ENCODE measurements around the gene SMG5. TPM values are rescaled to one million over a fixed set of nuclear protein-coding genes. Genes with fewer than 3 reads are reported as not detected.

The SMG5 gene
- total RNA-seq, 2 donors from 2014 or later: 59.0 to 79.2 TPM

DNA sequence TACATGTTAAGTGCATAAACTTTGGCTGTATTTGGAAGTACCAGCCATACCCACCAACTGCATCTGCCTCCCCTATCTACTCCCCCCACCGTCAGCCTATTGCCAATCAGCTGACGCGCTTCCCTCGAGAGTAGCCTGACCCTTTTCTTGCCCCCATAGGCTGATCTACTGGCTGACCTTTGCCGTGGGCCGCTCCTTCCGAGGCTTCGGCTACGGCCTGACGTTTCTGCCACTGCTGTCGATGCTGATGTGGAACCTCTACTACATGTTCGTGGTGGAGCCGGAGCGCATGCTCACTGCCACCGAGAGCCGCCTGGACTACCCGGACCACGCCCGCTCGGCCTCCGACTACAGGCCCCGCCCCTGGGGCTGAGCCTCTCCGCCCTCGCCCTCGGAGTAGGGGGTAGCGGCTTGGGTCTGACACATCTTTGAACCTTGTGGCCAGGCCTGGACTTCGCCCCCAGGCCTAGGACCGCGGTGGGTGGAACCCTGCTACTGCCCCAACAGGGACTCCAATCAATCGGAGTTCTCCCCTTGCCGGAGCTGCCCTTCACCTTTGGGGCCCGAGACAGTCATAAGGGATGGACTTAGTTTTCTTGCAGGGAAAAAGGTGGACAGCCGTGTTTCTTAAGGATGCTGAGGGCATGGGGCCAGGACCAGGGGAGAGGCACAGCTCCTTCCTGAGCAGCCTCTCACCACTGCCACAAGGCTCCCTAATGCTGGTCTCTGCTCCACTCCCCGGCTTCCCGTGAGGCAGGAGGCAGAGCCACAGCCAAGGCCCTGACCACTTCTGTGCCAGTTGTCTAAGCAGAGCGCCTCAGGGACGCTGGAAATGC is 8.8 kb upstream of the SMG5 start:
- DNase-seq (no peak), ATAC-seq (peak; percentile 43)
- Mint-ChIP-seq H3K36me3 (ENCODE audit: low read depth) (no peaks in the 10 kb centered on the region), H3K27ac (peak overlapping the region; percentile 62), H3K4me3 (peak overlapping the region; percentile 21), H3K27me3 (no peaks in the 10 kb centered on the region), H3K4me1 (peaks cover 10% of the 10 kb centered on the region)
- H3K9me3 ChIP-seq (ENCODE audit: control insufficient read depth, low read length, poor library complexity, severe bottlenecking): no peaks in the 10 kb centered on the region

- DNase-seq (no peak), ATAC-seq (no peak)
- no peaks in the 10 kb centered on the region for H3K9me3 ChIP-seq (ENCODE audit: control insufficient read depth, low read length, poor library complexity, severe bottlenecking)
- H3K27me3 Mint-ChIP-seq: no peaks in the 10 kb centered on the region
- H3K4me1 Mint-ChIP-seq: peaks cover 4% of the 10 kb centered on the region
- no peak overlapping the region for H3K4me3 Mint-ChIP-seq
- no peak overlapping the region for H3K27ac Mint-ChIP-seq
- H3K36me3 Mint-ChIP-seq (ENCODE audit: low read depth): no peaks in the 10 kb centered on the region
Observed at GRCh38 chr1:156289857-156290256, 7.2 kb upstream of the SMG5 start.

- Mint-ChIP-seq H3K4me1 (peaks cover 25% of the 10 kb centered on the region), H3K4me3 (no peak overlapping the region), H3K27me3 (no peaks in the 10 kb centered on the region), H3K27ac (no peak overlapping the region), H3K36me3 (ENCODE audit: low read depth) (no peaks in the 10 kb centered on the region)
- DNase-seq (no peak), ATAC-seq (no peak)
- no peaks in the 10 kb centered on the region for H3K9me3 ChIP-seq (ENCODE audit: control insufficient read depth, low read length, poor library complexity, severe bottlenecking)
Observed at GRCh38 chr1:156286061-156286460, 3.4 kb upstream of the SMG5 start.

DNA sequence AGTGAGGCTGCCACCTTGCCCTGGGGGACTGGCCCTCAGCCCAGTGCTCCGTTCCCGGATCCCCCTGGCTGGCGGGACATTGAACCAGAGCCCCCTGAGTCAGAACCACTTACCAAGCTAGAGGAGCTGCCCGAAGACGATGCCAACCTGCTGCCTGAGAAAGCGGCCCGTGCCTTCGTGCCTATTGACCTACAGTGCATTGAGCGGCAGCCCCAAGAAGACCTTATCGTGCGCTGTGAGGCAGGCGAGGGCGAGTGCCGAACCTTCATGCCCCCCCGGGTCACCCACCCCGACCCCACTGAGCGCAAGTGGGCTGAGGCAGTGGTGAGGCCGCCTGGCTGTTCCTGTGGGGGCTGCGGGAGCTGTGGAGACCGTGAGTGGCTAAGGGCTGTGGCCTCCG is 2.8 kb upstream of the SMG5 start:
- Mint-ChIP-seq H3K27me3 (no peaks in the 10 kb centered on the region), H3K4me1 (peaks cover 29% of the 10 kb centered on the region), H3K36me3 (ENCODE audit: low read depth) (no peaks in the 10 kb centered on the region), H3K27ac (no peak overlapping the region), H3K4me3 (no peak overlapping the region)
- no peak for DNase-seq
- no peak for ATAC-seq
- no peaks in the 10 kb centered on the region for H3K9me3 ChIP-seq (ENCODE audit: control insufficient read depth, low read length, poor library complexity, severe bottlenecking)

DNA sequence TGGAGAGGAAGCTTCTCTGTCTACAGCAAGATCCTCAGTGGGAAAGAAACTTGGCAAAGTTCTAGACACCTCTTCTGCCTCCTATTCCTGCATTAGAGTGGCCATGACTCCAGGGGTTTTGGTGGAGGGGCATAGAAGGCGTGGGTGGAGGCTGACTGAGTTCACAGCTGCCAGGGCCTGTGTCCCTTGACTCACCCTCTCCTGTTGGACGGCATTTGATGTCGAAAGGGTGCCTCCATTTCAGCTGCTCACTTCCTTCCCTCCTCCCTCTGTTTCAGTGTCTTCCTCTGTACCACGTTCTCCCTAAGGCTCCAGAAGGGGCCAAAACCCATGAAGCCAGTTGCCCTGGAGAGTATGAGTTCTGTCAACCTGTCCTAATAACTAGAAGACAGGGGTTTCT is 2.1 kb upstream of the SMG5 start:
- Mint-ChIP-seq H3K4me1 (peaks cover 33% of the 10 kb centered on the region), H3K4me3 (no peak overlapping the region)
- ATAC-seq: no peak

GRCh38 chr1:156284112-156284511 is 1.5 kb upstream of the SMG5 start, which contains the start of gene TMEM79:
Gene TMEM79 (plus strand): TSS chr1:156284325. CDS start chr1:156285227, 902 bp downstream.
- H3K9me3 ChIP-seq (ENCODE audit: control insufficient read depth, low read length, poor library complexity, severe bottlenecking): no peaks in the 10 kb centered on the region
- H3K4me1 Mint-ChIP-seq: peaks cover 33% of the 10 kb centered on the region
- H3K27me3 Mint-ChIP-seq: no peaks in the 10 kb centered on the region
- no peaks in the 10 kb centered on the region for H3K36me3 Mint-ChIP-seq (ENCODE audit: low read depth)
- ATAC-seq: no peak
- no peak for DNase-seq
- H3K27ac Mint-ChIP-seq: peak within 1 kb of the TSS; percentile 96
- H3K4me3 Mint-ChIP-seq: peak within 1 kb of the TSS; percentile 98

More for the DNA sequence above, 2.1 kb upstream of the SMG5 start:
- Mint-ChIP-seq H3K36me3 (ENCODE audit: low read depth) (no peaks in the 10 kb centered on the region), H3K27ac (peak overlapping the region; percentile 96), H3K27me3 (no peaks in the 10 kb centered on the region)
- no peaks in the 10 kb centered on the region for H3K9me3 ChIP-seq (ENCODE audit: control insufficient read depth, low read length, poor library complexity, severe bottlenecking)
- DNase-seq: no peak

DNA sequence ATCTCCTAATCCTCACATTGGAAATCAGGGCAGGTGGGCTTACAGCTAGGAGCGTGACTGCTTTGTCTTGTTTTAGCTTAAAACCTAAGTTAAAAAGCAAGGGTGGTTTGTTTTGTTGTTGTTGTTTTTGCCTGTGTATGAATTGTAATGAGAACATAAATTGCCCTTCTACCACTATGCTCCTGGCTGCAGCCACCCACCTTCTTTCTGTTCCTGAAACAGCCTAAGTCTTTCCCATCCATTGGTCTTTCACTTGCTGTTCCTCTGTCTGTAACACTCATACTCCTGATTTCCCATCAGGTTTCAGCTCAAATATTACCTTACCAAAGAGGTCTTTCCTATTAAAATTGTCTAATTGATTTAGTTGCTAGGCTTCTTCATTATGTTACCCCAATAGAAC is 896 bp upstream of the SMG5 start:
- Mint-ChIP-seq H3K27me3 (no peaks in the 10 kb centered on the region), H3K36me3 (ENCODE audit: low read depth) (no peaks in the 10 kb centered on the region), H3K4me3 (peak overlapping the region; percentile 98), H3K27ac (peak overlapping the region; percentile 96), H3K4me1 (peaks cover 33% of the 10 kb centered on the region)
- no peak for DNase-seq
- no peak for ATAC-seq
- H3K9me3 ChIP-seq (ENCODE audit: control insufficient read depth, low read length, poor library complexity, severe bottlenecking): no peaks in the 10 kb centered on the region

DNA sequence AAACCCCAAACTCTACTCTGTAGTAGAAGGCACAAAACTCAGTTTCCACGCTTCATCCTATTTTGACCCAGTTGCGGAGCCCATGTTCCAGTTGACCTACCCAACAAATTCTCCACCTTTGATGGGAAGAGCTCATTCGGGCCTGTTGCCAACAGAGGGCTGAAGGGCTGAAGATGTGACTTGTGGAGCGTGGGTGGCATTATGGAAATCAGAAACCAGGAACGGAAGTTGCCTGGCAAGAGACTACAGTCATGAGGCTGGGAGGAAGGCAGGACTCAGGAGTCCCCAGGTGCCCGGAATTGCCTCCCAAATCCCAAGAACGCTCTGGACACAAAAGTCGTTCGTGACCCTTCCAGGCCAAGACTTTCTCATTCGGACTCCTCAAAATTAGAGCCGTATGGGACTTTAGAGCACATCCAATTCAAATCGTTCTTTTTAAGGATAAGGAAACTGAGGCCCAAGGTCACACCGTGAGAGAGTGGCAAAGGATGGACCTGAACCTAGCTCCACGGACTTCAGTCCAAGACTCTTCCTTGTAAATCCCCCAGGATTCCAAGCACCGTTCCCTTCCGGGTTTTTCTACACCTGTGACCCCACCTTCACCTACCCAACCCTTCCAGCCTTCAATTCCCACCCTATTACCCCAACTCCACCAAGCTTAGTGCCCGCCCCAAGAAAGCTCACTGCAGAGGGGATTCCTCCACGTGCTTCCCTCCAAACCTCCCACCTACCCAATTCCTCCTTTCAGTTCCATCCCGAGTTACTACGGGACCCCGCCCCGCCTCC is 739 bp downstream of the SMG5 start:
- peak overlapping the region; percentile 98 for H3K4me3 Mint-ChIP-seq
- DNase-seq (no peak), ATAC-seq (no peak)
- H3K36me3 Mint-ChIP-seq (ENCODE audit: low read depth): peaks cover 3% of the 10 kb centered on the region
- H3K4me1 Mint-ChIP-seq: peaks cover 41% of the 10 kb centered on the region
- no peaks in the 10 kb centered on the region for H3K27me3 Mint-ChIP-seq
- peak overlapping the region; percentile 96 for H3K27ac Mint-ChIP-seq
- H3K9me3 ChIP-seq (ENCODE audit: control insufficient read depth, low read length, poor library complexity, severe bottlenecking): no peaks in the 10 kb centered on the region

- no peaks in the 10 kb centered on the region for H3K9me3 ChIP-seq (ENCODE audit: control insufficient read depth, low read length, poor library complexity, severe bottlenecking)
- H3K36me3 Mint-ChIP-seq (ENCODE audit: low read depth): peaks cover 3% of the 10 kb centered on the region
- peak overlapping the region; percentile 98 for H3K4me3 Mint-ChIP-seq
- no peak for ATAC-seq
- DNase-seq: no peak
- peaks cover 41% of the 10 kb centered on the region for H3K4me1 Mint-ChIP-seq
- H3K27me3 Mint-ChIP-seq: no peaks in the 10 kb centered on the region
- H3K27ac Mint-ChIP-seq: peak overlapping the region; percentile 96
Observed at GRCh38 chr1:156281281-156281680, 1.3 kb downstream of the SMG5 start.

DNA sequence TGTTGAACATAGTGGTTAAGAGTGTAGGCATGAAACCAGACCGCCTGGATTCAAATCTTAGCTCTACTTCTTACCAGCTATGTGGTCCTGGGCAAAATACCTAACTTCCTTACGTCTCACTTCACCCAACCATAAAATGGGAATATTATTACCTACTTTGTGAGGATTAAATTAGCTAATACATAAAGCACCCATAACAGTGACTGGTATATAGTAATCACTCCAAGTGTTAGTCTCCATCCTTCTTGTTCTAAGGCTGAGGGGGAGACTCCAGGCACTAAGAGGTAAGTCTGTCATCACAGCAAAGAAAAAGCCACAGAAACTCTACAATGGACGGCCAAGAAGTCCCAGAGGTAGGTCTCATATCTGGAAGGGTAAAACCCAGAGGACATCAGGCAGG is 2.8 kb downstream of the SMG5 start:
- H3K36me3 Mint-ChIP-seq (ENCODE audit: low read depth): peaks cover 6% of the 10 kb centered on the region
- peak overlapping the region; percentile 28 for H3K4me3 Mint-ChIP-seq
- DNase-seq: no peak
- no peaks in the 10 kb centered on the region for H3K9me3 ChIP-seq (ENCODE audit: control insufficient read depth, low read length, poor library complexity, severe bottlenecking)
- no peaks in the 10 kb centered on the region for H3K27me3 Mint-ChIP-seq
- peaks cover 41% of the 10 kb centered on the region for H3K4me1 Mint-ChIP-seq
- no peak for ATAC-seq
- no peak overlapping the region for H3K27ac Mint-ChIP-seq

GRCh38 chr1:156276966-156277381 is 5.7 kb downstream of the SMG5 start:
- H3K27ac Mint-ChIP-seq: peak overlapping the region; percentile 27
- no peaks in the 10 kb centered on the region for H3K27me3 Mint-ChIP-seq
- H3K4me3 Mint-ChIP-seq: no peak overlapping the region
- ATAC-seq: no peak
- peaks cover 28% of the 10 kb centered on the region for H3K4me1 Mint-ChIP-seq
- H3K36me3 Mint-ChIP-seq (ENCODE audit: low read depth): peaks cover 18% of the 10 kb centered on the region
- no peaks in the 10 kb centered on the region for H3K9me3 ChIP-seq (ENCODE audit: control insufficient read depth, low read length, poor library complexity, severe bottlenecking)
- no peak for DNase-seq

GRCh38 chr1:156276532-156276931 is 6.1 kb downstream of the SMG5 start:
- peaks cover 27% of the 10 kb centered on the region for H3K4me1 Mint-ChIP-seq
- H3K27me3 Mint-ChIP-seq: no peaks in the 10 kb centered on the region
- no peaks in the 10 kb centered on the region for H3K9me3 ChIP-seq (ENCODE audit: control insufficient read depth, low read length, poor library complexity, severe bottlenecking)
- DNase-seq (no peak), ATAC-seq (no peak)
- no peak overlapping the region for H3K4me3 Mint-ChIP-seq
- peak overlapping the region; percentile 27 for H3K27ac Mint-ChIP-seq
- H3K36me3 Mint-ChIP-seq (ENCODE audit: low read depth): peaks cover 18% of the 10 kb centered on the region

- DNase-seq (no peak), ATAC-seq (no peak)
- no peaks in the 10 kb centered on the region for H3K9me3 ChIP-seq (ENCODE audit: control insufficient read depth, low read length, poor library complexity, severe bottlenecking)
- Mint-ChIP-seq H3K4me3 (no peak overlapping the region), H3K27ac (no peak overlapping the region), H3K36me3 (ENCODE audit: low read depth) (peaks cover 23% of the 10 kb centered on the region), H3K27me3 (no peaks in the 10 kb centered on the region), H3K4me1 (peaks cover 16% of the 10 kb centered on the region)
Observed at GRCh38 chr1:156270314-156270713, 12.3 kb downstream of the SMG5 start.

All from T-helper 17 cell (primary cell).